HepG2 (cell line): ENCODE results near the gene TTBK1. TPM values are rescaled to one million over a fixed set of nuclear protein-coding genes. Genes with fewer than 3 reads are reported as not detected.
A peak's percentile ranks its signal among the peaks of the same experiment; 100 is the strongest.

Experiments used
- ARHGAP35 ChIP-seq: sonication (generic); formaldehyde crosslinking; IDR thresholded peaks from 2 replicates; pipeline ENCODE4 v1.9.0; 2022; ENCODE audit warnings: mild to moderate bottlenecking, inconsistent platforms, moderate library complexity, missing genetic modification reagents, borderline replicate concordance
- BCL6 ChIP-seq: IDR thresholded peaks from 2 replicates; pipeline ENCODE4 v1.6.1; 2016; ENCODE audit warnings: missing genetic modification reagents, missing compliant biosample characterization
- CCDC6 ChIP-seq: sonication (generic); formaldehyde crosslinking; IDR thresholded peaks from 2 replicates; pipeline ENCODE4 v1.8.1; 2022; ENCODE audit warnings: mild to moderate bottlenecking, missing genetic modification reagents, moderate library complexity
- ELF1 ChIP-seq: sonication (generic); formaldehyde crosslinking; IDR thresholded peaks from 2 replicates; pipeline ENCODE4 v1.4.0; 2020; ENCODE audit warnings: missing genetic modification reagents
- MAF1 ChIP-seq: sonication (generic); formaldehyde crosslinking; IDR thresholded peaks from 2 replicates; pipeline ENCODE4 v1.5.0; 2020; ENCODE audit warnings: missing genetic modification reagents, borderline replicate concordance
- MATR3 ChIP-seq: sonication (generic); formaldehyde crosslinking; IDR thresholded peaks from 2 replicates; pipeline ENCODE4 v1.4.0; 2020; ENCODE audit warnings: missing genetic modification reagents
- NAIF1 ChIP-seq: sonication (generic); formaldehyde crosslinking; IDR thresholded peaks from 2 replicates; pipeline ENCODE4 v1.5.0; 2020; ENCODE audit warnings: mild to moderate bottlenecking, missing genetic modification reagents, borderline replicate concordance
- POLR2AphosphoS5 ChIP-seq: IDR thresholded peaks from 2 replicates; pipeline ENCODE4 v1.6.1; 2012; ENCODE audit warnings: low read depth, low read length
- RFX5 ChIP-seq: IDR thresholded peaks from 2 replicates; pipeline ENCODE4 v1.6.1; 2011; ENCODE audit warnings: low read depth, low read length, improper control_type of control experiment
- SP1 ChIP-seq, 2 experiments: fragments of 450-650 bp in 1 of 2; sonication (generic) in 1 of 2; formaldehyde crosslinking in 1 of 2; IDR thresholded peaks; 2 replicates each; pipeline versions ENCODE4 v1.4.0 to v1.6.1; 2016 to 2020; ENCODE audit warnings: missing genetic modification reagents in 1 of 2
- SRY ChIP-seq: sonication (generic); formaldehyde crosslinking; IDR thresholded peaks from 2 replicates; pipeline ENCODE4 v1.8.0; 2022; ENCODE audit warnings: mild to moderate bottlenecking, missing genetic modification reagents
- STAT5B ChIP-seq: sonication (generic); formaldehyde crosslinking; IDR thresholded peaks from 2 replicates; pipeline ENCODE4 v1.4.0; 2020; ENCODE audit warnings: missing genetic modification reagents
- TCF7 ChIP-seq: sonication (generic); IDR thresholded peaks from 2 replicates; pipeline ENCODE4 v1.6.1; 2016; ENCODE audit warnings: antibody characterized with exemption, low read depth
- ZFP90 ChIP-seq: sonication (generic); formaldehyde crosslinking; IDR thresholded peaks from 2 replicates; pipeline ENCODE4 v1.8.0; 2022; ENCODE audit warnings: missing genetic modification reagents, mild to moderate bottlenecking, inconsistent platforms, borderline replicate concordance
- ZNF33B ChIP-seq: sonication (generic); formaldehyde crosslinking; IDR thresholded peaks from 2 replicates; pipeline ENCODE4 v1.5.1; 2020; ENCODE audit warnings: mild to moderate bottlenecking, missing genetic modification reagents
- ZNF367 ChIP-seq: sonication (generic); formaldehyde crosslinking; IDR thresholded peaks from 2 replicates; pipeline ENCODE4 v1.4.0; 2020; ENCODE audit warnings: missing genetic modification reagents, borderline replicate concordance
- ZNF432 ChIP-seq: sonication (generic); formaldehyde crosslinking; IDR thresholded peaks from 2 replicates; pipeline ENCODE4 v1.5.0; 2020; ENCODE audit warnings: missing genetic modification reagents, mild to moderate bottlenecking, borderline replicate concordance
- ZNF678 ChIP-seq: sonication (generic); formaldehyde crosslinking; IDR thresholded peaks from 2 replicates; pipeline ENCODE4 v1.4.0; 2020; ENCODE audit warnings: mild to moderate bottlenecking, missing genetic modification reagents
- ZNF713 ChIP-seq: sonication (generic); formaldehyde crosslinking; IDR thresholded peaks from 2 replicates; pipeline ENCODE4 v1.4.0; 2020; ENCODE audit warnings: mild to moderate bottlenecking, missing genetic modification reagents
- polyA plus RNA-seq, 8 experiments: library from polyadenylated mRNA; depleted of rRNA in 3 of 8; stranded (reverse) in 7 of 8; unstranded in 1 of 8; fragments of >200 nt; fragmentation: Illumina TruSeq in 4 of 8; extraction: Trizol in 4 of 8; gene quantifications; 2 replicates each; pipeline versions ENCODE4 v1.2.1 to v1.2.3, GENCODE V29; 2011 to 2016; ENCODE audit warnings: low read depth in 4 of 8, missing spikeins in 1 of 8, mixed read lengths in 1 of 8; ENCODE audit not compliant: insufficient read depth in 1 of 8
- total RNA-seq, 5 experiments: library from RNA; depleted of rRNA; stranded (reverse); fragments of >200 nt; fragmentation: Illumina TruSeq; extraction: Trizol; gene quantifications; 2 replicates each; pipeline ENCODE4 v1.2.3, GENCODE V29; 2016; ENCODE audit warnings: low read depth in 1 of 5
- TF ChIP-seq, protein P1 (sequence below): sonication (generic); formaldehyde crosslinking; IDR thresholded peaks from 2 replicates; pipeline ENCODE4 v1.8.1; 2023; ENCODE audit warnings: mild to moderate bottlenecking, moderate library complexity, missing genetic modification reagents
- TF ChIP-seq, protein P2 (sequence below), 2 experiments: fragments of 450-650 bp in 1 of 2; sonication (generic) in 1 of 2; formaldehyde crosslinking in 1 of 2; IDR thresholded peaks; 2 replicates each; pipeline versions ENCODE4 v1.6.1 to v1.8.0; 2016 to 2022; ENCODE audit warnings: antibody characterized with exemption in 1 of 2, mild to moderate bottlenecking in 1 of 2, missing genetic modification reagents in 1 of 2

The TTBK1 gene
- total and polyA plus RNA-seq, 2 of the 13 experiments (the other 11 are each of a cell fraction or from before 2014, with no cell fraction given), result 0.24 to 0.33 TPM

DNA sequence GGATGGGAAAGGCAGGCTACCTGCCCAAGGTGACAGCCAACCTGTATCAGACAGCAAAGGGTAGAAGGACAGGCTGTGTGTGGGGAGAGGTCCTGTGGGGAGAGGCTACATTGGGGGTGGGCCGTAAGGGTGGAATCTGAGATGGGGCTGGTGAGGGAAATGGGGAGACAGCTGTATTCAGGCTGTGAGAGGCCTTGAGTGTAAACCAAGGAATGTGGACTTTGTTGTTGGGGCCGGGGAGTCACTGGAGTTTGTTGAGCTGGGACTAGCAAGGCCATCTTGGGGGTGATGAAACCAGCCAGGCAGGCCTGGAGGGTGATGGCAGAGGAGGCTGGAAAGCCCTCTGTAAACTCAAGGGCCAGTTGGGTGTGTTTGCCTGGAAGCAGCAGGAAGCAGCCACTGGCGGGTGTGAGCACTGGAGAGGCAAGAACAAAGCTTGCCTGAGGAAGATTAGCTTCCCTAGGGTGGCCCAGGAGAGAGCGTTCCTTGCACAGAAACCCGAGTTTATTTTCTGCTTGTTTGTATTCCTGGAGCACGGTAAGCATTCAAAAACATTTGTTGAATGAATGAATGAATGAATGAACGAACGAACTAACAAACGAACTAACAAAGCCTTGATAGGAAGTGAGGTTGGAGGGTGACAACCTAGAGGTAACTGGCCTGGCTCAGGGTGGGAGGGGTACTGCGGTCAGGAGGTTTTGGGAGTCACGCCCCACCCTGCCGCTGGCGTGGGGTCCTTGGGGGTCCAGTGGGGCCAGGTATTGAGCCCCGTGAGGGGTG, 18.9 kb downstream of the TTBK1 start (continued):
- TF ChIP-seq, protein P1, sequence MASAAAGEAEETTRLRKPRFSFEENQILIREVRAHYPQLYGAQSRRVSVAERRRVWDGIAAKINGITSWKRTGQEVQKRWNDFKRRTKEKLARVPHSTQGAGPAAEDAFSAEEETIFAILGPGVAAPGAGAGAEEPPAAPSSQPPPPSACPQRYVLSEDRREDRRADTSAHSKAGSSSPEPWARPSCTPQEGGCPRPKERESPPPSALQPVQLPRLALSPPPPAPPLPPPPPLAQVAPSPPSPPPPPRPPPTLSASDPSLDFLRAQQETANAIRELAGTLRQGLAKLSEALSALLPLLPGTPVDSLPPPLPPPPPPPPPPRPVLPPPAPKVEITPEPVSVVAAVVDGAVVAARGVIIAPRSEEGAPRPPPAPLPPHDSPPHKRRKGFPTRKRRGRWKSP, result 0 out of 2 replicates have a peak, but pooled peaks have one; percentile 38
- TF ChIP-seq ZNF713 (CRISPR knock-in tag) (no peak), TCF7 (no peak), ZNF367 (no peak), ZNF432 (no peak), SRY (CRISPR knock-in tag) (no peak), MATR3 (CRISPR knock-in tag) (no peak), STAT5B (CRISPR knock-in tag) (no peak), SP1 (IDR thresholded peaks at IDR 0.05) (no peak), SP1 (CRISPR knock-in tag; IDR thresholded peaks at IDR 0.05) (no peak), NAIF1 (CRISPR knock-in tag) (no peak), RFX5 (no peak), POLR2AphosphoS5 (no peak), ELF1 (CRISPR knock-in tag) (no peak), ZFP90 (CRISPR knock-in tag) (no peak), ZNF33B (CRISPR knock-in tag) (no peak), BCL6 (CRISPR knock-in tag) (0 out of 2 replicates have a peak, but pooled peaks have one; percentile 26), ARHGAP35 (CRISPR knock-in tag) (no peak), ZNF678 (CRISPR knock-in tag) (no peak), CCDC6 (CRISPR knock-in tag) (no peak), MAF1 (CRISPR knock-in tag) (no peak)
- TF ChIP-seq, protein P2, sequence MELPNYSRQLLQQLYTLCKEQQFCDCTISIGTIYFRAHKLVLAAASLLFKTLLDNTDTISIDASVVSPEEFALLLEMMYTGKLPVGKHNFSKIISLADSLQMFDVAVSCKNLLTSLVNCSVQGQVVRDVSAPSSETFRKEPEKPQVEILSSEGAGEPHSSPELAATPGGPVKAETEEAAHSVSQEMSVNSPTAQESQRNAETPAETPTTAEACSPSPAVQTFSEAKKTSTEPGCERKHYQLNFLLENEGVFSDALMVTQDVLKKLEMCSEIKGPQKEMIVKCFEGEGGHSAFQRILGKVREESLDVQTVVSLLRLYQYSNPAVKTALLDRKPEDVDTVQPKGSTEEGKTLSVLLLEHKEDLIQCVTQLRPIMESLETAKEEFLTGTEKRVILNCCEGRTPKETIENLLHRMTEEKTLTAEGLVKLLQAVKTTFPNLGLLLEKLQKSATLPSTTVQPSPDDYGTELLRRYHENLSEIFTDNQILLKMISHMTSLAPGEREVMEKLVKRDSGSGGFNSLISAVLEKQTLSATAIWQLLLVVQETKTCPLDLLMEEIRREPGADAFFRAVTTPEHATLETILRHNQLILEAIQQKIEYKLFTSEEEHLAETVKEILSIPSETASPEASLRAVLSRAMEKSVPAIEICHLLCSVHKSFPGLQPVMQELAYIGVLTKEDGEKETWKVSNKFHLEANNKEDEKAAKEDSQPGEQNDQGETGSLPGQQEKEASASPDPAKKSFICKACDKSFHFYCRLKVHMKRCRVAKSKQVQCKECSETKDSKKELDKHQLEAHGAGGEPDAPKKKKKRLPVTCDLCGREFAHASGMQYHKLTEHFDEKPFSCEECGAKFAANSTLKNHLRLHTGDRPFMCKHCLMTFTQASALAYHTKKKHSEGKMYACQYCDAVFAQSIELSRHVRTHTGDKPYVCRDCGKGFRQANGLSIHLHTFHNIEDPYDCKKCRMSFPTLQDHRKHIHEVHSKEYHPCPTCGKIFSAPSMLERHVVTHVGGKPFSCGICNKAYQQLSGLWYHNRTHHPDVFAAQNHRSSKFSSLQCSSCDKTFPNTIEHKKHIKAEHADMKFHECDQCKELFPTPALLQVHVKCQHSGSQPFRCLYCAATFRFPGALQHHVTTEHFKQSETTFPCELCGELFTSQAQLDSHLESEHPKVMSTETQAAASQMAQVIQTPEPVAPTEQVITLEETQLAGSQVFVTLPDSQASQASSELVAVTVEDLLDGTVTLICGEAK (IDR thresholded peaks at IDR 0.05), result no peak
- TF ChIP-seq, protein P2 (CRISPR knock-in tag; IDR thresholded peaks at IDR 0.05), result no peak; the same call in 1 of the 2 replicates
